Loucy (cell line): ENCODE results near the gene KIDINS220.

ENCODE experiments used
- H2AFZ ChIP-seq: fragments of 200-600 bp; sonication (generic); 2 replicates; pipeline ENCODE4 v1.6.0; 2016; ENCODE audit warnings: antibody characterized with exemption, mild to moderate bottlenecking, low read length, moderate library complexity
- H3F3A ChIP-seq: fragments of 200-600 bp; 2 replicates; pipeline ENCODE4 v1.6.0; 2016; ENCODE audit warnings: antibody characterized with exemption, low read depth, mild to moderate bottlenecking
- H3K27me3 ChIP-seq: fragments of 200-600 bp; sonication (generic); 2 replicates; pipeline ENCODE4 v1.6.1; 2014; ENCODE audit warnings: low read length, mild to moderate bottlenecking; ENCODE audit not compliant: insufficient read depth, poor library complexity, severe bottlenecking
- H3K36me3 ChIP-seq: fragments of 200-600 bp; sonication (generic); 2 replicates; pipeline ENCODE4 v1.6.1; 2016; ENCODE audit warnings: low read length; ENCODE audit not compliant: insufficient read depth
- H3K4me1 ChIP-seq: fragments of 200-600 bp; sonication (generic); 2 replicates; pipeline ENCODE4 v1.5.1; 2014; ENCODE audit warnings: low read length, mild to moderate bottlenecking; ENCODE audit not compliant: insufficient read depth, poor library complexity, severe bottlenecking
- H3K4me2 ChIP-seq: fragments of 200-600 bp; sonication (generic); 2 replicates; pipeline ENCODE4 v1.6.0; 2014; ENCODE audit warnings: antibody characterized with exemption, low read length, low read depth, mild to moderate bottlenecking; ENCODE audit not compliant: poor library complexity, severe bottlenecking
- H3K4me3 ChIP-seq: fragments of 200-600 bp; sonication (generic); 2 replicates; pipeline ENCODE4 v1.5.1; 2014; ENCODE audit warnings: low read length, mild to moderate bottlenecking, mixed read lengths; ENCODE audit not compliant: poor library complexity, severe bottlenecking
- H3K79me2 ChIP-seq: fragments of 200-600 bp; sonication (generic); 2 replicates; pipeline ENCODE4 v1.6.1; 2014; ENCODE audit warnings: low read length; ENCODE audit not compliant: insufficient read depth
- H3K9ac ChIP-seq: fragments of 200-600 bp; sonication (generic); 2 replicates; pipeline ENCODE4 v1.6.0; 2014; ENCODE audit warnings: mild to moderate bottlenecking, low read depth, low read length, moderate library complexity; ENCODE audit not compliant: poor library complexity, severe bottlenecking
- H3K9me2 ChIP-seq: fragments of 200-600 bp; sonication (generic); replicated peaks from 2 replicates; pipeline ENCODE4 v1.6.1; 2016; ENCODE audit warnings: low read depth, low read length, mixed read lengths
- H3K9me3 ChIP-seq: fragments of 200-600 bp; sonication (generic); 2 replicates; pipeline ENCODE4 v1.6.1; 2014; ENCODE audit warnings: mild to moderate bottlenecking, antibody characterized with exemption, low read length, low read depth; ENCODE audit not compliant: insufficient read depth
- H4K20me1 ChIP-seq: fragments of 200-600 bp; sonication (generic); 2 replicates; pipeline ENCODE4 v1.6.0; 2014; ENCODE audit warnings: antibody characterized with exemption, low read length, mild to moderate bottlenecking; ENCODE audit not compliant: insufficient read depth, poor library complexity, severe bottlenecking
- CTCF ChIP-seq: fragments of 200-600 bp; sonication (generic); conservative IDR thresholded peaks from 2 replicates; pipeline ENCODE4 v1.5.1; 2014; ENCODE audit warnings: mild to moderate bottlenecking, antibody characterized with exemption, low read length
- EZH2phosphoT487 ChIP-seq: fragments of 200-600 bp; IDR thresholded peaks from 2 replicates; pipeline ENCODE4 v1.6.1; 2018; ENCODE audit warnings: antibody characterized with exemption, mild to moderate bottlenecking, moderate library complexity, borderline replicate concordance

Gene KIDINS220

GRCh38 chr2:8837795-8838140, 355 bp upstream of the KIDINS220 start:
- Histone ChIP-seq H3K27me3 (no peaks in the 10 kb centered on the region), H3K4me1 (peaks cover 34% of the 10 kb centered on the region), H3K9me3 (no peaks in the 10 kb centered on the region), H4K20me1 (peaks cover 33% of the 10 kb centered on the region), H3F3A (no peaks in the 10 kb centered on the region), H3K9me2 (no peaks in the 10 kb centered on the region), H3K4me2 (peak overlapping the region; percentile 70), H2AFZ (0 out of 2 replicates have a peak overlapping the region, but pooled peaks have one; percentile 72), H3K4me3 (peak overlapping the region; percentile 94), H3K79me2 (peaks cover 45% of the 10 kb centered on the region), H3K36me3 (no peaks in the 10 kb centered on the region), H3K9ac (no peak overlapping the region)
- TF ChIP-seq EZH2phosphoT487, result no peak
- no peak for TF ChIP-seq CTCF

GRCh38 chr2:8835279-8835678, 2.1 kb downstream of the KIDINS220 start:
- H3K9me2 ChIP-seq, result no peaks in the 10 kb centered on the region
- H3K9me3 ChIP-seq, result no peaks in the 10 kb centered on the region
- peak overlapping the region; percentile 94 for H3K4me2 ChIP-seq
- peak overlapping the region; percentile 94 for H3K4me3 ChIP-seq
- H4K20me1 ChIP-seq, result peaks cover 51% of the 10 kb centered on the region
- H3K9ac ChIP-seq, result peak overlapping the region; percentile 81
- no peaks in the 10 kb centered on the region for H3F3A ChIP-seq
- peaks cover 68% of the 10 kb centered on the region for H3K79me2 ChIP-seq
- H2AFZ ChIP-seq, result no peak overlapping the region
- H3K4me1 ChIP-seq, result peaks cover 51% of the 10 kb centered on the region
- no peaks in the 10 kb centered on the region for H3K36me3 ChIP-seq
- H3K27me3 ChIP-seq, result no peaks in the 10 kb centered on the region
- no peak for TF ChIP-seq EZH2phosphoT487
- TF ChIP-seq CTCF, result no peak

GRCh38 chr2:8833853-8834252, 3.6 kb downstream of the KIDINS220 start:
- H3F3A ChIP-seq, result no peaks in the 10 kb centered on the region
- H3K4me3 ChIP-seq, result peak overlapping the region; percentile 94
- H3K36me3 ChIP-seq, result no peaks in the 10 kb centered on the region
- no peaks in the 10 kb centered on the region for H3K27me3 ChIP-seq
- peaks cover 61% of the 10 kb centered on the region for H4K20me1 ChIP-seq
- no peaks in the 10 kb centered on the region for H3K9me2 ChIP-seq
- no peaks in the 10 kb centered on the region for H3K9me3 ChIP-seq
- peaks cover 58% of the 10 kb centered on the region for H3K4me1 ChIP-seq
- H2AFZ ChIP-seq, result no peak overlapping the region
- H3K4me2 ChIP-seq, result peak overlapping the region; percentile 94
- H3K9ac ChIP-seq, result no peak overlapping the region
- no peak for TF ChIP-seq EZH2phosphoT487
- no peak for TF ChIP-seq CTCF
- H3K79me2 ChIP-seq, result peaks cover 75% of the 10 kb centered on the region
